Body of pancreas (tissue), 4 donors: ENCODE measurements around the gene TP53BP2.

ENCODE experiments used
- POLR2A ChIP-seq, 3 donors: fragments of 450-650 bp; IDR thresholded peaks; one replicate each; pipeline ENCODE4 v1.6.1; 2016; ENCODE audit warnings: antibody characterized with exemption in 3 of 3, mild to moderate bottlenecking in 2 of 3
- TF ChIP-seq, protein P1 (sequence below), 7 experiments: fragments of 450-650 bp in 4 of 7; fragments of 200-600 bp in 3 of 7; sonication (generic) in 3 of 7; IDR thresholded peaks; one replicate each; pipeline ENCODE4 v1.5.1; 2016 to 2019; ENCODE audit warnings: antibody characterized with exemption in 7 of 7

DNA sequence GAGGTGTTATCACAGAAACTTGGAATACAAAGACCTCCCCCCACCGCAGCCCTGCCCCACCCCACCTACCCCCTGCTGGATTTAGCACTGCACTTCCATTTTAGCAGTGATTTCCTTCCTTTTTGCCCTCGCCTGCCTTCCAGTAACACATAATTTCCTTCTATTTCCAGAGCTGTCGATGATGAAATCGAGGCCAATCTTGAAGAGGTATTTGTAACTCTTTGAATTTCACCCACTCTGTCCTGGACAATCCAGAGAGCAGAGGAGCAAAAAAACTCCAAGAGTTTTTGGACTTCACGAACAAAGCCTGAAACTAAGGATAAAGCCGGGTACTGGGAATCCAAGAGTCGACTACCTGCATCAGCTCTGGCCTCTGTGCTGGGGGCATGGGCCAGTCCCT lies 84.3 kb downstream of the TP53BP2 start:
- no peak for TF ChIP-seq POLR2A (IDR thresholded peaks at IDR 0.05)
- TF ChIP-seq, protein P1, sequence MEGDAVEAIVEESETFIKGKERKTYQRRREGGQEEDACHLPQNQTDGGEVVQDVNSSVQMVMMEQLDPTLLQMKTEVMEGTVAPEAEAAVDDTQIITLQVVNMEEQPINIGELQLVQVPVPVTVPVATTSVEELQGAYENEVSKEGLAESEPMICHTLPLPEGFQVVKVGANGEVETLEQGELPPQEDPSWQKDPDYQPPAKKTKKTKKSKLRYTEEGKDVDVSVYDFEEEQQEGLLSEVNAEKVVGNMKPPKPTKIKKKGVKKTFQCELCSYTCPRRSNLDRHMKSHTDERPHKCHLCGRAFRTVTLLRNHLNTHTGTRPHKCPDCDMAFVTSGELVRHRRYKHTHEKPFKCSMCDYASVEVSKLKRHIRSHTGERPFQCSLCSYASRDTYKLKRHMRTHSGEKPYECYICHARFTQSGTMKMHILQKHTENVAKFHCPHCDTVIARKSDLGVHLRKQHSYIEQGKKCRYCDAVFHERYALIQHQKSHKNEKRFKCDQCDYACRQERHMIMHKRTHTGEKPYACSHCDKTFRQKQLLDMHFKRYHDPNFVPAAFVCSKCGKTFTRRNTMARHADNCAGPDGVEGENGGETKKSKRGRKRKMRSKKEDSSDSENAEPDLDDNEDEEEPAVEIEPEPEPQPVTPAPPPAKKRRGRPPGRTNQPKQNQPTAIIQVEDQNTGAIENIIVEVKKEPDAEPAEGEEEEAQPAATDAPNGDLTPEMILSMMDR (IDR thresholded peaks at IDR 0.05) = no peak
